Testis (tissue), 2 donors: ENCODE data around the gene KCNG4.

Experiments used
- POLR2A ChIP-seq: fragments of 450-650 bp; IDR thresholded peaks from one replicate; pipeline ENCODE4 v1.6.1; 2017; ENCODE audit warnings: antibody characterized with exemption, mild to moderate bottlenecking, moderate library complexity
- TF ChIP-seq, protein P1 (sequence below), 3 experiments: fragments of 450-650 bp in 2 of 3; fragments of 200-600 bp in 1 of 3; sonication (generic) in 1 of 3; IDR thresholded peaks; one replicate each; pipeline ENCODE4 v1.5.1; 2016 to 2019; ENCODE audit warnings: antibody characterized with exemption in 3 of 3, mild to moderate bottlenecking in 2 of 3, moderate library complexity in 1 of 3

DNA sequence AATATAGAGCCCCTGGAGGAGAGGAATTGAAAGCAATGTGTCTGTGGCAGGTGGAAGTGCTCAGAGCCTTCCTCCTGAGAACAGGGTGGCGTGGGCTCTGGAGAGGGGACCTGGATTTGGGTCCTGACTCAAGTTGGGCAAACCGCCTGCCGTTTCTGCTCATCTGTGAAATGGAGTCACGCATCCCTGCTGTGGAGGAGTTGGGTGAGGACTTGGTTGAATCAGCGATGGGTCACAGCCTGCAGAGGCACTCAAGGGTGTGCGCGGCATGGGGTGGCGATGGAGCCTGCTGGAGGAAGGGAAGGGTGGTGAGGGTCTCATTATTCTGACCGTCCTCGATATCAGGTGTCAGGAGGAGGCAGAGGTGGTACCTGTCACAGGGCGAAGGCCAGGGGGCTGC is 45.8 kb downstream of the KCNG4 start:
- TF ChIP-seq POLR2A = no peak
- TF ChIP-seq, protein P1, sequence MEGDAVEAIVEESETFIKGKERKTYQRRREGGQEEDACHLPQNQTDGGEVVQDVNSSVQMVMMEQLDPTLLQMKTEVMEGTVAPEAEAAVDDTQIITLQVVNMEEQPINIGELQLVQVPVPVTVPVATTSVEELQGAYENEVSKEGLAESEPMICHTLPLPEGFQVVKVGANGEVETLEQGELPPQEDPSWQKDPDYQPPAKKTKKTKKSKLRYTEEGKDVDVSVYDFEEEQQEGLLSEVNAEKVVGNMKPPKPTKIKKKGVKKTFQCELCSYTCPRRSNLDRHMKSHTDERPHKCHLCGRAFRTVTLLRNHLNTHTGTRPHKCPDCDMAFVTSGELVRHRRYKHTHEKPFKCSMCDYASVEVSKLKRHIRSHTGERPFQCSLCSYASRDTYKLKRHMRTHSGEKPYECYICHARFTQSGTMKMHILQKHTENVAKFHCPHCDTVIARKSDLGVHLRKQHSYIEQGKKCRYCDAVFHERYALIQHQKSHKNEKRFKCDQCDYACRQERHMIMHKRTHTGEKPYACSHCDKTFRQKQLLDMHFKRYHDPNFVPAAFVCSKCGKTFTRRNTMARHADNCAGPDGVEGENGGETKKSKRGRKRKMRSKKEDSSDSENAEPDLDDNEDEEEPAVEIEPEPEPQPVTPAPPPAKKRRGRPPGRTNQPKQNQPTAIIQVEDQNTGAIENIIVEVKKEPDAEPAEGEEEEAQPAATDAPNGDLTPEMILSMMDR (IDR thresholded peaks at IDR 0.05) = no peak
